Duodenal mucosa (tissue), 2 donors: ENCODE measurements around the gene NSG1.

Experiments
- H3K27ac ChIP-seq: one replicate; pipeline ENCODE4 v1.7.0; 2013; ENCODE audit warnings: low read depth, low read length
- H3K27me3 ChIP-seq, 2 donors: one replicate each; pipeline ENCODE4 v1.7.0; 2013; ENCODE audit warnings: low read length in 2 of 2, control low read depth in 1 of 2; ENCODE audit not compliant: insufficient read depth in 2 of 2, control insufficient read depth in 1 of 2
- H3K36me3 ChIP-seq, 2 donors: one replicate each; pipeline ENCODE4 v1.7.0; 2013; ENCODE audit warnings: low read length in 2 of 2, control low read depth in 1 of 2; ENCODE audit not compliant: insufficient read depth in 2 of 2, control insufficient read depth in 1 of 2
- H3K4me1 ChIP-seq, 2 donors: one replicate each; pipeline ENCODE4 v1.7.0; 2013; ENCODE audit warnings: low read length in 2 of 2, control low read depth in 1 of 2; ENCODE audit not compliant: insufficient read depth in 2 of 2, control insufficient read depth in 1 of 2
- H3K4me3 ChIP-seq, 2 donors: one replicate each; pipeline ENCODE4 v1.7.0; 2013; ENCODE audit warnings: low read length in 2 of 2, low read depth in 1 of 2
- H3K9ac ChIP-seq, 2 donors: one replicate each; pipeline ENCODE4 v1.7.0; 2013; ENCODE audit warnings: low read length in 2 of 2, low read depth in 1 of 2
- H3K9me3 ChIP-seq, 2 donors: one replicate each; pipeline ENCODE4 v1.7.0; 2013; ENCODE audit warnings: low read length in 2 of 2, control low read depth in 1 of 2; ENCODE audit not compliant: control insufficient read depth in 1 of 2

Gene NSG1

DNA sequence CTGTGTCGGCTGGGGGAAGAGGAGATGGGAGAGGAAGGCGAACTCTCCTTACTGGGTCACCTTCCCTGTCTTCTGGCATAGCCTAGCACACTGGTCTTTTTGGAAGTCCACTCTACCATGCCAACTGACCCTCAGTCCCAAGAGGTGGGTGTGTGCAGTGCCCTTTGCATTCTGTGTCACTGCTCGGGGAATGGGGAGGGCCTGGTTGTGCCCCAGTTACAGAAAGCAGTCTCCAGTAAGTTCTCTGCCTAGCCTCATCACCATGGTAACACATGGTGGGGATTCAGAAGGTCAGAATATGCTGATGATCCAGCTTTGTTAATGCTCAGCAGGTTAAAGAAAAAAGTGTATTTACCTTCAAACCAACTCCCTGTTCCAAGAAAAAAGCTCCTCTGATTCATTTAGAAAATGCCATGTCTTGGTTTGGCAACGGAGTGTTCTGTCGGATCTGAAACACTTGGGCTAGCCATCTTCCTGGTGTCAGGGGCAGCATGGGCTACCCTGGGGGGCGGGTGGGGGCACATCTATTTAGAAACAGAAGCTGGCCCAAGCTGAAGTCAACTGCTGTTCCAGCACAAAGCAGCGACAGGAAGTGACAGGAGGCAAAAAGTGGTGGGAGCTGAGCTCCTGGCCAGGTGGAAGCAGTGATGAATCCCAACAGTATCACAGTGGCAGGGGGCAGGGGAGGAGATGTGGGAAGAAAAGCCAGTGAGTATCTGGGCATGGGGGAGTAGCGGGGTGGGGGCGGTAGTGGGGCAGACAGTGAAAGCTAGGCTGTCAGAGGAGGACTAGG, 37.0 kb downstream of the NSG1 start:
- no peak overlapping the region for H3K4me3 ChIP-seq
- peaks cover 61 to 71% of the 10 kb centered on the region in 2 donors for H3K36me3 ChIP-seq
- H3K9me3 ChIP-seq, result no peaks in the 10 kb centered on the region
- no peak overlapping the region for H3K27ac ChIP-seq
- no peaks in the 10 kb centered on the region for H3K27me3 ChIP-seq
- H3K9ac ChIP-seq, result no peak overlapping the region
- no peaks in the 10 kb centered on the region for H3K4me1 ChIP-seq

DNA sequence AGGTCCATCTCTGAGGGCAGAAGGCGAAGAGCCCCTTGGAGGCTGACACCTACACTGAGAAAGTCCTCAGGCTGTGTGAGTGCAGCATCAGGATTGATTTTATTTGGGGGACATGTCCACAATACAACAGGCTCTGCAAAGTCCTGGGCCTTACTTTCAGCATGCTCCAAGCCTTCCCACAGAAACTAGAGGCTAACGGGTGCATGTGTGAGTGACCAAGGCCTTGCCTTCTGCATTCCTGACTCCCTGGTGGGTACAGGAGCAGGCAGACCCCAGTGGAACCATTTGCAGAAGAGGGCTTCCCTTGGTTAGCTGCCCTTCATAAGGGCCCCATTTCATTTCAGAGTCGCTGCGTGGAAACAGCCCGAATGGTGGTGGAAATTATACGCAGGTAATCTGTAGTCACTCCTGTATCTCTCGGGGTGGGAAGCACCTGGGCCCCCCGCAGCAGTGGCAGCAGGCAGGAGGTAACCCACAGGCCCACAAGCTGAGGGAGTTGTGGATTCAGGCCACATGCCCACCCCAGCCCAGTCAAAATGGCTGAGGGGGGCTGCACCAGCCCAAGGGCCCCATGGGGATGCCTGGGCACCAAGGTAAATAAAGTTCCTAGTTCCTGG, 37.7 kb downstream of the NSG1 start:
- Histone ChIP-seq H3K9ac (no peak overlapping the region), H3K4me3 (no peak overlapping the region), H3K4me1 (no peaks in the 10 kb centered on the region), H3K27ac (no peak overlapping the region), H3K27me3 (no peaks in the 10 kb centered on the region), H3K9me3 (no peaks in the 10 kb centered on the region), H3K36me3 (peaks cover 57 to 65% of the 10 kb centered on the region in 2 donors)

DNA sequence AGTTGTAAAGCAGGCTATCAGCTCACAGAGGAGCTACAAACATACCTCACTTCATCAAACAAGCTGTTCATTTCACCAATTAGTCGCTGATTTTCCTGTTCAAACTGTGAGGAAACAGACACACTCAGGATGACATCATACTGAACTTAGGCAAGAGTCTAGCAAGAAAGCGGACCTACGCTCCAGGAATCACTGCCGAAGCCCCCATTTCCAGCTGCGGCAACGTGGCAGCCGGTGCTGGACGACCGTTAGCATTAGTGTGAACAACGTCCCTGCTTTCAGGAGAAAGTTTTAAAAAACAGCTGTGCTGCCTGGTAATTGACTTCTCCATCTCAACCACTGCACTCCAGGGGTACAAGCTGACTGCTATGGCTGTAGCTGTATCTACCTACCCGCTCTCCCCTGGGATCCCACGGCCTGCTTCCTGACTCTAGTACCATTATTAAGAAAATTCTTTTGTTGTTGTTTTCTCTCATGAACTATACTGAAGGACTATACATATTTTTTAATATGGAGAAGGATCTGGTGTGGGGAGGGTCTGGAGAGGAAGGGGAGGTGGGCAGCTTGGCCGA, 38.3 kb downstream of the NSG1 start:
- Histone ChIP-seq H3K4me3 (no peak overlapping the region), H3K9me3 (no peaks in the 10 kb centered on the region), H3K27ac (no peak overlapping the region), H3K4me1 (no peaks in the 10 kb centered on the region), H3K36me3 (peaks cover 51 to 59% of the 10 kb centered on the region in 2 donors), H3K9ac (no peak overlapping the region), H3K27me3 (no peaks in the 10 kb centered on the region)

DNA sequence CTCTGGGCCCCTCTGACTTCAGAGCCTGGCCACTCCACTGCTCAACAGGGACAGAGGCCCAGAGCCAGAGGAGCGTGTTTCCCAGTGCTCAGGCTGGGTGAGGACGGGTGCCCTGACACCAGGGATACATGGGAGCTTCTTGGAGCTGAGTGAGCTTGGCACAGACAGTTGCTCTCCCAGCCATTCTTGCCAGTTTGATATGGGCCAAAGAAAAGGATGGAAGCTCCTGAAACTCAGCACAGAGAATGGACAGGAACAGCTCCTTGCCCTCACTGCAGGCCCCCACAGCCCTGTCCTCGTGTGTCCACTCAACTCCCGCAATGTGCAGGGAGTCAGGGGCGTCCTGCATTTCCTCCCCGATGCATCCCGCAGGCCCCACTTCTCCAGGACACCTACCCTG, 38.8 kb downstream of the NSG1 start:
- no peaks in the 10 kb centered on the region for H3K9me3 ChIP-seq
- H3K27ac ChIP-seq, result no peak overlapping the region
- peaks cover 47 to 54% of the 10 kb centered on the region in 2 donors for H3K36me3 ChIP-seq
- H3K4me1 ChIP-seq, result no peaks in the 10 kb centered on the region
- H3K27me3 ChIP-seq, result no peaks in the 10 kb centered on the region
- no peak overlapping the region for H3K9ac ChIP-seq
- no peak overlapping the region for H3K4me3 ChIP-seq

DNA sequence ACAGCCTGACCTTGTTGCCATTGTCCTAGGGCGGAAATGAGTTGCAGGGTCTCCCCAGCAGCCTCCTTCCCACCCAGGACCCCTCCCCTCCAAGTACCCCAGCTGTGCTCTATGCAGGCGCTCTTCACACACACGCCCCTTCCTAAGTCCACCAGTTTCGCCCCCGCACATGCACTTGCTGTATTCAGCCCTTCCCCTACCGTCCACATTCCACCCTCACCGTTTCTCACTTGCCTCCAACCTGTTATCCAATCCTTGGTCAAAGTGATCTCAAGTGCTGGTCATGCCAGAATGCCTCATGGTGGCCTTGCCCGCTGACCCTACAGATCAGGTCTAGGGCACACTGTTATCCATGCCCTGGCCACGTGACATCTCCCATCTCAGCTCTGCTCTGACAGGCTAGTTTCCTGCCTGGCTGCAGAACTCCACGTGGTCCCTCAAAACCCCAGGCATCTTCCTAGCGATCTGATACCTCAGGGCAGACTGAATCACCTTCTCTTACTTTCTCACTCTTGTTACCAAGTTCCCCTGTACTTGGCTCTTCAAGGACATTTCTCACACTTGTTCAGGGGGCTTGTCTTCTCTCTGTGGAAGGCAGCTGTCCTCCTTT, 39.7 kb downstream of the NSG1 start:
- Histone ChIP-seq H3K4me3 (no peak overlapping the region), H3K9me3 (no peaks in the 10 kb centered on the region), H3K27me3 (no peaks in the 10 kb centered on the region), H3K27ac (no peak overlapping the region), H3K9ac (no peak overlapping the region), H3K36me3 (peaks cover 42 to 50% of the 10 kb centered on the region in 2 donors), H3K4me1 (no peaks in the 10 kb centered on the region)

DNA sequence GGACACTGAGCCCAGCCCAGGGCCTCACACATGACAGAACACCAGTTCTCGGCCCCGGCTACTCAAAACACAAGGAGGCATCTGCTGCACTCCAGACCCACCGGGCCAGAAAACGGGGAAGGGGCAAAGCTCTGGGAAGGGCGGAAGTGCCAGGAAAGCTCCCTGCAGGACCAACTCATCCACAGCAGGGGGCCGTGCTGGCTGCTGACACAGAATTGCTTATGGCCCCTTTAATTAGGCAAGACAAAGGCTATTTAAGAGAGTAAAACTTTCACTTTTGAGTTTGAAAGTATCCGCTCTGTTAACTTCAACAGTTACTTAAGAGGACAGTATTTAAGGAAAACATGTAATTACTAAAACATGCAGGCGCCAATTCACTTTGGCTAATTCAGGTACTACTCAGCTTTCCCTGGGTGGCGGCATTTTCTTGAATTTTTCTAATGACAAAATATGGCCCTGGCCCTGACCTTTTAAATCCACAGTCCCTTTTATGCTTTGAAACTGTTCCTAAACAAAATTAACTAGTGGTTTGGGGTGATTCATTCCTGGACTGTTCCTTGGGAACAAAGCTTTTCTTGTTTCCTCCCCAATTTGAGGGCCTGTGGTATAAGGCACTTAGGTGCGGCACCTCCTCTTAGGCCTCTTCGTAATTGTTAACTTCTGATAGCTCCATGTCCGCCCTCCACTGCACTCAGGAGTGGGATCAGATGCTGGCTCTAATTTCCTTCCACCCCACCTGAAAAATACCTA, 40.4 kb downstream of the NSG1 start:
- Histone ChIP-seq H3K4me3 (no peak overlapping the region), H3K27me3 (no peaks in the 10 kb centered on the region), H3K27ac (no peak overlapping the region), H3K9me3 (no peaks in the 10 kb centered on the region), H3K36me3 (peaks cover 41 to 50% of the 10 kb centered on the region in 2 donors), H3K4me1 (no peaks in the 10 kb centered on the region), H3K9ac (no peak overlapping the region)

DNA sequence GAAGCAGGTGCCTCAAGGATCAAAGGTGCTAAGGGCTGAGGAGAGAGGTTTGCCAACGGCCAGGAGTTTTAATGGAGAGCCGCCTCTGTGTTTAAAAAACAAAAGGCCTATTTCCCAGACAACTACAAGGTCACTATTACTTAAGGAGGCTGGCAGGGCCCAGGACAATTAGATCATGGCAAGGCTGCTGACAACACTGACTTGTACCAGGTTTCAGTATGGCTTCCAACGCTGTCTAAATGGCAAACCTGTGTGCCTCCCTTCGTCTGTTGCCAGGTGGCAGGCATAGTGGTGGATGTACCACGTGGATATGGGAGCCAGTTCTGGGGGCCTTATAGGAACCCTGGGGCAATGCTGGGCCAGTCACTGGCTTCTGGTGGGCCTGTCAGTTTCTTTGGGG, 41.0 kb downstream of the NSG1 start:
- no peaks in the 10 kb centered on the region for H3K4me1 ChIP-seq
- no peaks in the 10 kb centered on the region for H3K27me3 ChIP-seq
- H3K36me3 ChIP-seq, result peaks cover 40 to 54% of the 10 kb centered on the region in 2 donors
- no peak overlapping the region for H3K4me3 ChIP-seq
- H3K9me3 ChIP-seq, result no peaks in the 10 kb centered on the region
- no peak overlapping the region for H3K9ac ChIP-seq
- no peak overlapping the region for H3K27ac ChIP-seq

DNA sequence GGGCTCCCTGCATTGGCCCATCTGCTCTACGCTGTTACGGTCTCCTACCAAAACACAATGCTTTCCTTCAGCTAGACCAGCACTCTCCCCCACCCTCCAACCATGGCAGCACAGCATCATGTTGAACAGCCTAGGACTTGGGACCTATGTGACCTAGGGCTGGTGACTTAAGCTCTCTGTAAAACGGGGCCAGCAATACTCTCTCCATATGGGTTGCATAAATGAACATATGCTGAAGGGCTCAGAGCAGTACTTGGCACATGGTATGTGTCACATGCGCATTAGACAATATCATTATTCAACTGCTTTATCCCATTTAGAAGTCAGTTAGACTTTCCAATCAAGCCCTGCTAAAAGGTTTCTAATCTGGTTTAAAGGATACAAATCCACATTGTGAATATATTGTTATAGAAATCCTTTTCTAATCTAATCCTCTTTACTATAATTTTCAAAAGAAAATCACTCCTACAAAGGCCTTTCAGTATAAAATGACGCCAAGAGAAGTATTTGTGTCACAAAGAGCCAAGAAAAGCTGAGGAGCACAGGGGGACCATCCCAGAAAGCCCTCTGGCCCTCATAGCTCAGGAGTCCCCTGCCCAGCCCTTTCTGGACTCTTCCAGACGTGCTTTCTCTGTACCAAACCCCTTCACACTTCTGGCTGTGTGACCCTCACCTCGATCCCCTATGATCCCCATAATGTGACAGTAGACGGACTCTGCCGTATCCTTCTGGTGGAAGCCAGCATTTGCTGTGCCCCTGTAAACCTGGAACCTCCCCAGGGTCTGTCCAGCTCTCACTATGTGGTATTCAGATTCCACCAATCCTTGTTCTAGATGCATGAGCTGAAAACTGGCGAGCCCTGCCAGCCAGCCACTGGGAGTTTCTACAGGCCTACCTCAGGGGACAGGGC, 42.3 kb downstream of the NSG1 start:
- H3K4me3 ChIP-seq, result no peak overlapping the region
- peaks cover 37 to 49% of the 10 kb centered on the region in 2 donors for H3K36me3 ChIP-seq
- H3K4me1 ChIP-seq, result no peaks in the 10 kb centered on the region
- H3K27ac ChIP-seq, result no peak overlapping the region
- no peaks in the 10 kb centered on the region for H3K9me3 ChIP-seq
- H3K27me3 ChIP-seq, result no peaks in the 10 kb centered on the region
- no peak overlapping the region for H3K9ac ChIP-seq

DNA sequence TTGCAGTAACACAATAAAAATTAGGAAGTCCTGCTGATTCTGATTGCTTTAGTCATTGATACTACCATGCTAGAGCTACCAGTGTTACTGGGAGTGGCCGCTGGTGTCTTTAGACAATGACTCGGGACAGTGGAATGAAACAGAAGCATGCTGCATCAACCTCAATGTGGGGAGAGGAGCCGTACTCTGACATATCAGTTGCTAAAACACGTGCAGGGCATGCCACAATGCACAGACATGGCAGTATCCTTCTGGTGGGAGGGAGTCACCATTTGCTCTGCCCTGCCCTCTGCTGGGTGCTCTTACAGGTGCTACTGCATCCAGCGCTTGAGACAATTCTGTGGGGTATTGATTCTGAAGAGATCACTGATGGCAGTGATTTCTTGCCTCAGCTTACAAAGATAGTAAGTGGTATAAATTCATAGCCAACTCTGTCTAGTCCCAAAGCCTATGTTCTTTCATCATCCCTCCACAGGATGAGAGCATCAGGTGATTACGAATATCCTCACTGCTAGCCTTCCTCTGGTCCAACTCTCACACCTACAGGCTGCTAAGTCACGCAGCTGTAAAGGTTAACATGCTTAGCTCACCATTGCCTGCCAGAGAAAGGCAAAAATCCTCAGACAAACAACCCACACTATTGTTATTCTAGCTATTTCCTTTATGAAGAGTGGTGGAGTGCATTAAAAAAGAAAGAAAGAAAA, 43.7 kb downstream of the NSG1 start:
- Histone ChIP-seq H3K4me3 (no peak overlapping the region), H3K27me3 (no peaks in the 10 kb centered on the region), H3K36me3 (peaks cover 28 to 42% of the 10 kb centered on the region in 2 donors), H3K9ac (no peak overlapping the region), H3K4me1 (no peaks in the 10 kb centered on the region), H3K27ac (no peak overlapping the region), H3K9me3 (no peaks in the 10 kb centered on the region)
